A549 (cell line): ENCODE measurements around the gene MCTP1. TPM values are rescaled to one million over a fixed set of nuclear protein-coding genes. Genes with fewer than 3 reads are reported as not detected.

ENCODE experiments used
- ATAC-seq, 2 experiments: fragments of 200-7000 bp in 1 of 2; fragments of >200 bp in 1 of 2; cut with Nextera tagmentation in 1 of 2; cut with Tn5 transposase in 1 of 2; 3 replicates each; pipeline versions ENCODE4 v1.8.0 to v1.9.1; 2018 to 2020; ENCODE audit warnings: mild to moderate bottlenecking in 1 of 2, moderate library complexity in 1 of 2
- CTCF ChIA-PET: fragments of 300-600 bp; sonication (Branson Sonifier 250); formaldehyde crosslinking; extraction: SDS; loops from one replicate; lab custom pipeline; 2021; ENCODE audit warnings: antibody characterized with exemption, inconsistent platforms; lab: Yijun Ruan, JAX
- POLR2A ChIA-PET: fragments of 350-600 bp; formaldehyde crosslinking; extraction: SDS; loops from one replicate; lab custom pipeline; 2021; ENCODE audit warnings: antibody characterized with exemption, inconsistent platforms; lab: Yijun Ruan, JAX
- DNase-seq, 2 experiments: peaks; one replicate each; pipeline versions ENCODE4 v3.0.0 to v3.0.0-alpha.2; 2011 to 2016; ENCODE audit warnings: low read depth in 1 of 2, low spot score in 1 of 2
- FAIRE-seq: peaks from 2 replicates; lab custom pipeline; 2011; peaks lifted over from hg19 to GRCh38; lab: Jason Lieb, UNC
- H3K27ac ChIP-seq, 2 experiments: fragments of >200 bp; sonication (Bioruptor Twin); formaldehyde crosslinking; 3 replicates each; pipeline ENCODE4 v1.5.1; 2016 to 2017
- H3K4me1 ChIP-seq: fragments of >200 bp; sonication (Bioruptor Twin); formaldehyde crosslinking; 3 replicates; pipeline ENCODE4 v1.6.1; 2016
- H3K4me2 ChIP-seq: fragments of >200 bp; sonication (Bioruptor Twin); formaldehyde crosslinking; 3 replicates; pipeline ENCODE4 v1.6.1; 2016
- H3K4me3 ChIP-seq: fragments of >200 bp; sonication (Bioruptor Twin); formaldehyde crosslinking; 3 replicates; pipeline ENCODE4 v1.5.1; 2016
- H3K9me3 ChIP-seq: fragments of >200 bp; sonication (Bioruptor Twin); formaldehyde crosslinking; 3 replicates; pipeline ENCODE4 v1.6.1; 2016
- CBX8 ChIP-seq: fragments of 200-600 bp; sonication (generic); IDR thresholded peaks from 2 replicates; pipeline ENCODE4 v1.6.1; 2016
- CEBPB ChIP-seq, 2 experiments: fragments of >200 bp in 1 of 2; sonication (Bioruptor Twin) in 1 of 2; formaldehyde crosslinking in 1 of 2; IDR thresholded peaks; 2 replicates each; pipeline ENCODE4 v1.6.1; 2012 to 2016
- CHD2 ChIP-seq: fragments of 150-350 bp; IDR thresholded peaks from 2 replicates; pipeline ENCODE4 v1.6.1; 2014; ENCODE audit warnings: low read length; ENCODE audit not compliant: partially characterized antibody
- E2F6 ChIP-seq: IDR thresholded peaks from 2 replicates; pipeline ENCODE4 v1.6.1; 2012; ENCODE audit warnings: low read depth, borderline replicate concordance
- ELK1 ChIP-seq: fragments of 150-350 bp; IDR thresholded peaks from 2 replicates; pipeline ENCODE4 v1.6.1; 2014; ENCODE audit warnings: low read depth, mild to moderate bottlenecking, low read length
- EP300 ChIP-seq, 2 experiments: fragments of >200 bp; sonication (Bioruptor Twin); formaldehyde crosslinking; IDR thresholded peaks; 2 replicates in 1 of 2; 3 replicates in 1 of 2; pipeline ENCODE4 v1.6.1; 2016 to 2017
- ESRRA ChIP-seq: fragments of 150-350 bp; IDR thresholded peaks from 2 replicates; pipeline ENCODE4 v1.6.1; 2014; ENCODE audit warnings: mild to moderate bottlenecking, low read length, borderline replicate concordance
- FOSB ChIP-seq: fragments of 250-450 bp; sonication (Bioruptor Pico); IDR thresholded peaks from 2 replicates; pipeline ENCODE4 v1.5.0; 2020; ENCODE audit warnings: mild to moderate bottlenecking, moderate library complexity
- FOSL2 ChIP-seq, 2 experiments: fragments of 450-650 bp in 1 of 2; fragments of >200 bp in 1 of 2; sonication (Bioruptor Twin) in 1 of 2; formaldehyde crosslinking; IDR thresholded peaks; 2 replicates each; pipeline versions ENCODE4 v1.5.0 to v1.6.1; 2016 to 2020; ENCODE audit warnings: mild to moderate bottlenecking in 1 of 2, moderate library complexity in 1 of 2
- FOXS1 ChIP-seq: fragments of 250-450 bp; sonication (Bioruptor Pico); IDR thresholded peaks from 2 replicates; pipeline ENCODE4 v1.5.0; 2020; ENCODE audit warnings: mild to moderate bottlenecking, moderate library complexity
- HDAC2 ChIP-seq: fragments of 200-600 bp; sonication (generic); IDR thresholded peaks from 2 replicates; pipeline ENCODE4 v1.6.1; 2016
- HOXB5 ChIP-seq: fragments of 250-450 bp; sonication (Bioruptor Pico); IDR thresholded peaks from 2 replicates; pipeline ENCODE4 v1.5.0; 2020; ENCODE audit warnings: mild to moderate bottlenecking, moderate library complexity
- MAFK ChIP-seq: fragments of 450-650 bp; IDR thresholded peaks from 2 replicates; pipeline ENCODE4 v1.6.1; 2014; ENCODE audit not compliant: partially characterized antibody
- MAZ ChIP-seq: fragments of 150-350 bp; IDR thresholded peaks from 2 replicates; pipeline ENCODE4 v1.6.1; 2014; ENCODE audit warnings: antibody characterized with exemption, low read depth, low read length, borderline replicate concordance
- NFE2L2 ChIP-seq: fragments of 150-350 bp; conservative IDR thresholded peaks from 2 replicates; pipeline ENCODE4 v1.6.1; 2014; ENCODE audit warnings: low read length
- RAD21 ChIP-seq, 2 experiments: fragments of >200 bp in 1 of 2; sonication (Bioruptor Twin) in 1 of 2; formaldehyde crosslinking in 1 of 2; IDR thresholded peaks in 1 of 2; conservative IDR thresholded peaks in 1 of 2; 2 replicates in 1 of 2; 3 replicates in 1 of 2; pipeline ENCODE4 v1.6.1; 2012 to 2018; ENCODE audit warnings: inconsistent platforms in 1 of 2
- SMC3 ChIP-seq: fragments of >200 bp; sonication (Bioruptor Twin); formaldehyde crosslinking; IDR thresholded peaks from 3 replicates; pipeline ENCODE4 v1.6.1; 2018; ENCODE audit warnings: inconsistent platforms
- SREBF2 ChIP-seq: fragments of 450-650 bp; IDR thresholded peaks from 2 replicates; pipeline ENCODE4 v1.6.1; 2014; ENCODE audit warnings: mild to moderate bottlenecking, moderate library complexity
- USF2 ChIP-seq: fragments of 450-650 bp; IDR thresholded peaks from 2 replicates; pipeline ENCODE4 v1.6.1; 2014; ENCODE audit warnings: antibody characterized with exemption
- ZC3H11A ChIP-seq: fragments of 450-650 bp; IDR thresholded peaks from 2 replicates; pipeline ENCODE4 v1.6.1; 2014; ENCODE audit warnings: antibody characterized with exemption, mild to moderate bottlenecking
- ZSCAN20 ChIP-seq: fragments of 250-450 bp; sonication (Bioruptor Pico); IDR thresholded peaks from 2 replicates; pipeline ENCODE4 v1.8.0; 2022; ENCODE audit warnings: mild to moderate bottlenecking, moderate library complexity
- WGBS: methylation state at CpG from one replicate; pipeline ENCODE4 v1.1.6; 2017; ENCODE audit errors: missing lambda C conversion rate; 5-methylcytosine and 5-hydroxymethylcytosine counted together
- polyA plus RNA-seq, 4 experiments: library from polyadenylated mRNA; depleted of rRNA in 3 of 4; stranded (reverse); fragments of >200 nt; fragmentation: RNase III in 1 of 4; extraction: RNeasy Plus Mini Kit Qiagen cat#74134 plus additional on column Dnase treatment in 1 of 4; gene quantifications; 2 replicates in 3 of 4; 3 replicates in 1 of 4; pipeline ENCODE4 v1.2.3, GENCODE V29; 2011 to 2017

Gene MCTP1
- polyA plus RNA-seq, 2 of the 4 experiments (the other 2 are of a cell fraction): 5.4 to 6.9 TPM

GRCh38 chr5:95283022-95283615, 1.8 kb downstream of the MCTP1 start:
- ChIA-PET CTCF (interaction anchor here (1.1 to 1.6 kb wide), 5 partner anchors 8 to 36 kb away, joined by 3 to 6 read pairs (median 4); no protein-coding TSS in a partner anchor), POLR2A (no interaction called here)
- H3K9me3 ChIP-seq: no peaks in the 10 kb centered on the region
- peak overlapping the region; percentile 82; the same call in 1 of the 3 replicates for H3K4me3 ChIP-seq
- TF ChIP-seq CBX8 (0 out of 2 replicates have a peak, but pooled peaks have one; percentile 70), FOSL2 (IDR thresholded peaks at IDR 0.05) (no peak), FOSL2 (CRISPR knock-in tag; IDR thresholded peaks at IDR 0.05) (no peak)
- TF ChIP-seq, all 56 proteins: peak for 1
- Histone ChIP-seq H3K4me1 (no peaks in the 10 kb centered on the region), H3K27ac (no peak overlapping the region), H3K4me2 (peak overlapping the region; percentile 99)
- ATAC-seq (no peak), DNase-seq (no peak), FAIRE-seq (no peak)
- WGBS: 25% methylated on average over 10 of the region's 10 CpGs

- TF ChIP-seq ELK1 (no peak), MAFK (no peak), SMC3 (no peak), MAZ (no peak), CEBPB (IDR thresholded peaks at IDR 0.05) (no peak), NFE2L2 (no peak), ZSCAN20 (CRISPR knock-in tag) (no peak)
- ATAC-seq (no peak), FAIRE-seq (no peak), DNase-seq (no peak)
- Histone ChIP-seq H3K4me3 (no peak overlapping the region), H3K9me3 (no peaks in the 10 kb centered on the region), H3K4me2 (no peak overlapping the region), H3K27ac (no peak overlapping the region), H3K4me1 (no peaks in the 10 kb centered on the region)
- CTCF ChIA-PET: interaction anchor here (1.0 to 1.1 kb wide), 2 partner anchors 9 to 22 kb away, joined by 3 to 4 read pairs; no protein-coding TSS in a partner anchor
- POLR2A ChIA-PET: no interaction called here
- whole genome bisulfite sequencing: 8% methylated on average over 2 of the region's 2 CpGs
These were observed 3.7 kb downstream of the MCTP1 start for GRCh38 chr5:95281226-95281625.

GRCh38 chr5:95280401-95281095, 4.3 kb downstream of the MCTP1 start:
- DNase-seq (no peak), FAIRE-seq (no peak)
- H3K4me3 ChIP-seq: no peak overlapping the region
- no peak overlapping the region for H3K4me2 ChIP-seq
- H3K27ac ChIP-seq: no peak overlapping the region
- CTCF ChIA-PET: no interaction called here
- H3K9me3 ChIP-seq: no peaks in the 10 kb centered on the region
- 9% methylated on average over 8 of the region's 8 CpGs for WGBS
- POLR2A ChIA-PET: no interaction called here
- TF ChIP-seq ZSCAN20 (CRISPR knock-in tag) (no peak), ESRRA (no peak), USF2 (no peak), HOXB5 (CRISPR knock-in tag) (no peak), E2F6 (no peak), CHD2 (no peak), SREBF2 (no peak), ZC3H11A (no peak), MAZ (no peak), HDAC2 (no peak), FOSB (CRISPR knock-in tag) (no peak), FOXS1 (CRISPR knock-in tag) (no peak), RAD21 (conservative IDR thresholded peaks at IDR 0.05 in 1 of 2, IDR thresholded peaks at IDR 0.05 in 1 of 2) (no peak), NFE2L2 (no peak), EP300 (IDR thresholded peaks at IDR 0.05) (no peak)
- TF ChIP-seq, all 56 proteins: peak for 0
- no peak for ATAC-seq
- no peaks in the 10 kb centered on the region for H3K4me1 ChIP-seq
